Transverse colon (tissue), 4 donors: ENCODE measurements around the gene OR1I1. TPM values are rescaled to one million over a fixed set of nuclear protein-coding genes. Genes with fewer than 3 reads are reported as not detected.

Source experiments
- DNase-seq: peaks from one replicate; pipeline ENCODE4 v3.0.0-alpha.2; 2019
- H3K27ac ChIP-seq, 4 donors: fragments of 200-600 bp; sonication (generic); 2 replicates each; pipeline ENCODE4 v1.5.1; 2016 to 2018; ENCODE audit warnings: inconsistent platforms in 4 of 4
- H3K27me3 ChIP-seq: fragments of 200-600 bp; sonication (generic); 2 replicates; pipeline ENCODE4 v1.5.1; 2017; ENCODE audit warnings: inconsistent platforms
- H3K36me3 ChIP-seq, 4 donors: fragments of 200-600 bp; sonication (generic); 2 replicates each; pipeline ENCODE4 v1.5.1; 2017 to 2019; ENCODE audit warnings: inconsistent platforms in 4 of 4
- H3K4me1 ChIP-seq, 4 donors: fragments of 200-600 bp; sonication (generic); 2 replicates each; pipeline ENCODE4 v1.5.1; 2017 to 2020; ENCODE audit warnings: inconsistent platforms in 4 of 4
- H3K4me3 ChIP-seq, 4 donors: fragments of 200-600 bp; sonication (generic); 1 replicate in 1 of 4; 2 replicates in 3 of 4; pipeline versions ENCODE4 v1.5.1 to v1.6.1; 2017 to 2019; ENCODE audit warnings: inconsistent platforms in 4 of 4
- H3K9me3 ChIP-seq, 2 donors: fragments of 200-600 bp; sonication (generic); 2 replicates each; pipeline ENCODE4 v1.5.1; 2017 to 2019; ENCODE audit warnings: inconsistent platforms in 2 of 2
- EP300 ChIP-seq: sonication (generic); formaldehyde crosslinking; IDR thresholded peaks from one replicate; pipeline ENCODE4 v1.6.1; 2017; ENCODE audit warnings: antibody characterized with exemption, low read depth
- POLR2A ChIP-seq: fragments of 450-650 bp; IDR thresholded peaks from one replicate; pipeline ENCODE4 v1.6.1; 2016; ENCODE audit warnings: antibody characterized with exemption, mild to moderate bottlenecking, moderate library complexity
- POLR2AphosphoS5 ChIP-seq, 3 donors: sonication (generic); formaldehyde crosslinking; IDR thresholded peaks; one replicate each; pipeline ENCODE4 v1.6.1; 2016; ENCODE audit warnings: antibody characterized with exemption in 3 of 3
- WGBS, 2 donors: methylation state at CpG; one replicate each; pipeline ENCODE4 v1.1.5; 2018; ENCODE audit warnings: low coverage in 1 of 2; 5-methylcytosine and 5-hydroxymethylcytosine counted together
- in situ Hi-C, 4 donors: fragments of 200-750 bp; cut with MboI; loops; one replicate each; pipeline versions ENCODE4 v1.15.0 to v1.15.1; 2017; ENCODE audit warnings: low sequenced_read_pairs in 3 of 4, low pct_ligation_motif_present in 1 of 4, low pct_unique_long_range_greater_than_20kb in 1 of 4
- intact Hi-C: fragments of 100-400 bp; cut with DNase I; formaldehyde crosslinking; loops from one replicate; pipeline ENCODE4 v1.15.1; 2023; ENCODE audit warnings: low total_unique reads
- total RNA-seq, 4 donors: library from RNA; depleted of rRNA; stranded (reverse); fragments of >200 nt; gene quantifications; one replicate each; pipeline ENCODE4 v1.1.0, GENCODE V29; 2016
- TF ChIP-seq, protein P1 (sequence below), 5 experiments: fragments of 200-600 bp in 3 of 5; fragments of 450-650 bp in 2 of 5; sonication (generic) in 3 of 5; IDR thresholded peaks; 1 replicate in 2 of 5; 2 replicates in 3 of 5; pipeline ENCODE4 v1.5.1; 2016 to 2017; ENCODE audit warnings: antibody characterized with exemption in 5 of 5, inconsistent platforms in 3 of 5, mild to moderate bottlenecking in 2 of 5, moderate library complexity in 1 of 5

Gene OR1I1
- total RNA-seq, 4 donors from 2014 or later = not detected

DNA sequence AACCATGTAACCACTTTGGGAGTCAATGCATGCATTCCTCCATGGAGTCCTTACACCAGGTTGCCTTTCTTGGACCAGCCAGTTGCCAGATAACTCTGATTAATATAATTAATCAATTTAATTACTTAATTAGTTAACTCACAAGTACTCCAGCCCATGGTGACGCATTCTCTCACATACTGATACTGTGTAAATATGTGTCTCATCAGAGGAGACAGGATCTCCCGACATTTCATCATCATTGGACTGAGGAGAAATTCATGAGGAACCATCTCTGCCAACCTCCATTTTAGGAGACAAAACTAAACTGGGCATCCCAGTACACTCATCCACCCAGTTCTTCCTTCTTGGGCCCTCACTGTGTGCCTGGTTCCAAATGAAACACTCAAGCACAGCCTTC lies 39.2 kb upstream of the OR1I1 start:
- no peak for DNase-seq
- WGBS, 2 donors = 85% methylated on average over 2 of the region's 2 CpGs; no CpG with 5 or more reads in 1 of the 2 donors

DNA sequence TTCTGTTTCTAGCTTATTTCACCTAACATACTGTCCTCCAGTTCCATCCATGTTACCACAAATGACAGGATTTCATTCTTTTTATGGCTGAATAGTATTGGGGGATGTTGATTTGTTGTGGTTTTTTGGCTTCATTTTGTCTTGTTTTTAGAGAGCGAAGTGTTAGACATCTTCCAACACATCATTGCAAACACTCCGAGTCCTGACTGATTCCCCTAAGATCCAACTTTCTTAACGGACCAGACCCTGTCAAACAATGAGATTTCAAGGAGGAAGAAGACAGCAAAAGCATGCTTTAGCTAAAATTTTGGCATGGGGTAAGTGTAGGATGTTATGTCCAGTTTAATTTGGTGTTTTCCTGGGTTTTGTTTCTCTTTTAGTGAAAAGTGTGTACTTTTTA lies 36.5 kb upstream of the OR1I1 start:
- no peaks in the 10 kb centered on the region for H3K4me1 ChIP-seq
- TF ChIP-seq, protein P1, sequence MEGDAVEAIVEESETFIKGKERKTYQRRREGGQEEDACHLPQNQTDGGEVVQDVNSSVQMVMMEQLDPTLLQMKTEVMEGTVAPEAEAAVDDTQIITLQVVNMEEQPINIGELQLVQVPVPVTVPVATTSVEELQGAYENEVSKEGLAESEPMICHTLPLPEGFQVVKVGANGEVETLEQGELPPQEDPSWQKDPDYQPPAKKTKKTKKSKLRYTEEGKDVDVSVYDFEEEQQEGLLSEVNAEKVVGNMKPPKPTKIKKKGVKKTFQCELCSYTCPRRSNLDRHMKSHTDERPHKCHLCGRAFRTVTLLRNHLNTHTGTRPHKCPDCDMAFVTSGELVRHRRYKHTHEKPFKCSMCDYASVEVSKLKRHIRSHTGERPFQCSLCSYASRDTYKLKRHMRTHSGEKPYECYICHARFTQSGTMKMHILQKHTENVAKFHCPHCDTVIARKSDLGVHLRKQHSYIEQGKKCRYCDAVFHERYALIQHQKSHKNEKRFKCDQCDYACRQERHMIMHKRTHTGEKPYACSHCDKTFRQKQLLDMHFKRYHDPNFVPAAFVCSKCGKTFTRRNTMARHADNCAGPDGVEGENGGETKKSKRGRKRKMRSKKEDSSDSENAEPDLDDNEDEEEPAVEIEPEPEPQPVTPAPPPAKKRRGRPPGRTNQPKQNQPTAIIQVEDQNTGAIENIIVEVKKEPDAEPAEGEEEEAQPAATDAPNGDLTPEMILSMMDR (IDR thresholded peaks at IDR 0.05) = no peak
- TF ChIP-seq POLR2AphosphoS5 (IDR thresholded peaks at IDR 0.05) = no peak
- no peak for TF ChIP-seq POLR2A
- TF ChIP-seq EP300 = no peak
- DNase-seq = no peak
- intact Hi-C loops (no loop called here), in situ Hi-C loops (no loop called here)
- H3K4me3 ChIP-seq = no peak overlapping the region
- no peak overlapping the region for H3K27ac ChIP-seq
- H3K9me3 ChIP-seq = no peaks in the 10 kb centered on the region
- peaks cover 2% of the 10 kb centered on the region for H3K27me3 ChIP-seq
- 70 to 76% methylated on average over 2 of the region's 3 CpGs for WGBS, 2 donors
- H3K36me3 ChIP-seq = no peaks in the 10 kb centered on the region

More for the DNA sequence above, 39.2 kb upstream of the OR1I1 start:
- in situ Hi-C loops (no loop called here), intact Hi-C loops (no loop called here)
- no peak overlapping the region for H3K27ac ChIP-seq
- no peaks in the 10 kb centered on the region for H3K36me3 ChIP-seq
- H3K4me1 ChIP-seq = no peaks in the 10 kb centered on the region
- H3K9me3 ChIP-seq = no peaks in the 10 kb centered on the region
- H3K4me3 ChIP-seq = no peak overlapping the region
- peaks cover 4% of the 10 kb centered on the region for H3K27me3 ChIP-seq
- no peak for TF ChIP-seq EP300
- no peak for TF ChIP-seq POLR2AphosphoS5 (IDR thresholded peaks at IDR 0.05)

DNA sequence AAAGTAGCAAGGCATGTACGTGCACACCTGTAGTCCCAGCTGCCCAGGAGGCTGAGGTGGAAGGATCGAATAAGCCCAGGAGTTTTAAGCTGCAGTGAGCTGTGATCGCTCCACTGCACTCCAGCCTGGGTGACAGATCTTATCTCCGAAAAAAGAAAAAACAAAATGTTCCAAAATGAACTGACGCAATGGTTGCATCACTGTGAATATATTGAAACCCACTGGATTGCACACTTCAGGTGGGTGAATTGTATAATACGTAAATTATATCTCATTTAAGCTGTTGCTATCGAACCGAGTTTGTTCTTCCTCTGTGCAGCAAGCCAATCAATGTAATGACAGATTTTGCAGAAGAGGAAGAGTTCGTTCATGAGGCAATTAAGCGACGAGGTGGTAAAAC lies 34.3 kb upstream of the OR1I1 start:
- intact Hi-C loops (no loop called here), in situ Hi-C loops (no loop called here)
- Histone ChIP-seq H3K9me3 (no peaks in the 10 kb centered on the region), H3K27ac (no peak overlapping the region), H3K27me3 (peaks cover 2% of the 10 kb centered on the region), H3K4me3 (no peak overlapping the region), H3K36me3 (no peaks in the 10 kb centered on the region), H3K4me1 (no peaks in the 10 kb centered on the region)
- no peak for TF ChIP-seq EP300
- TF ChIP-seq POLR2A = no peak
- TF ChIP-seq, protein P1 (IDR thresholded peaks at IDR 0.05) = no peak
- TF ChIP-seq POLR2AphosphoS5 (IDR thresholded peaks at IDR 0.05) = no peak
- WGBS, 2 donors = 83 to 85% methylated on average over 9 to 11 of the region's 11 CpGs
- no peak for DNase-seq

DNA sequence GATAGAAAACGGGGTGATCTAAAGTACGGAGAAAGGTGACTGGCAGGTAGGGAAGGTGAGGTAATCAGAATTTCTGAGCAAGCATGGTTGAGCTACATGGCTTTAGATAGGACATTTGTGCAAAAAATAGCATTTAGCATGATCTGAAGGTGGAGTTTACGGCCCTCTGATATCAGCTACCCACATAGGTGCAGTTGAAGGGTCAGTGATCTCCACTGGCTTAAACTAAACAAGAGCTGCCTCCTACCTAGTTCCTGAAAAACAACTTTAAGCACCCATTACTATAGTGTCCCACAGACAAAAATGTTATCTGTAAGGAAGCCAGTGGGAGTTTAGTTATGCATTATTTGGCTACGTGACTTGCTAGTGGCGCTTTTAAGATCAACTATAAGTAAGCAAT lies 33.9 kb upstream of the OR1I1 start:
- peaks cover 2% of the 10 kb centered on the region for H3K27me3 ChIP-seq
- intact Hi-C loops (no loop called here), in situ Hi-C loops (no loop called here)
- H3K4me1 ChIP-seq = no peaks in the 10 kb centered on the region
- no peaks in the 10 kb centered on the region for H3K36me3 ChIP-seq
- 53 to 74% methylated on average over 3 to 5 of the region's 5 CpGs for WGBS, 2 donors
- H3K9me3 ChIP-seq = no peaks in the 10 kb centered on the region
- H3K27ac ChIP-seq = no peak overlapping the region
- TF ChIP-seq POLR2A (no peak), EP300 (no peak), POLR2AphosphoS5 (IDR thresholded peaks at IDR 0.05) (no peak)
- TF ChIP-seq, protein P1 (IDR thresholded peaks at IDR 0.05) = no peak
- DNase-seq = no peak
- H3K4me3 ChIP-seq = no peak overlapping the region

DNA sequence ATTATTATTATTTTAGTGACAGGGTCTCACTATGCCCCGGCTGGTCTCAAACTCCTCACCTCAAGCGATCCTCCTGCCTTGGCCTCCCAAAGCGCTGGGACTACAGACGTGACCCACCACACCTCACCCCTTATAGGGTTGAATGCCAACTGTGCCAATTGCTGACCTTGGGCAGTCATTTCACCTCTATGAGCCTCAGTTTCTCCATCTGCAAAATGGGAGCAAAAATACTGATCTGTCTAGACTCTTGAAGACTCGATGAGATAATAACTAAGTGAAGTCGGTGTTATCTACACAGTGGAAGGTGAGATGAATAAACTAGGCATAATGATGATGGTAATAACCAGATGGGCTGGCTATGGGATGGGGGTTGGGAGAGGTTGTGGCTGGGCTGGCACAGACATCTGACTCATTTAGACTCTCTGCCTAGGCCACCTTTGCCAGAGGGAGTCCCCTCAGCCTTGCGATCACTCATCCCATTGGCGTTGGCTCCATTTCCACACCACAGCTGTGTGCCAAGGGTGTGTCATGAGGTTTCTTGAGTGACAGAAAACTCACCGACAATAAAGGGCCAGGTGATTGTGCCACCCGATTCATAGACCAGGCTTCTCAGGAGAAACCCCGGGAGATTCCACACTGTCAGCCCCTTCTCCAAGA lies 33.0 kb upstream of the OR1I1 start, which contains the start of gene CASP14:
Gene CASP14, plus strand, starts transcription at position 596 of the 657 bp plus-strand sequence. CDS start 2,772 bp downstream, outside the sequence.
- intact Hi-C loops (no loop called here), in situ Hi-C loops (no loop called here)
- Histone ChIP-seq H3K36me3 (no peaks in the 10 kb centered on the region), H3K4me3 (no peak within 1 kb of the TSS), H3K27ac (no peak within 1 kb of the TSS), H3K4me1 (no peaks in the 10 kb centered on the region), H3K27me3 (peaks cover 2% of the 10 kb centered on the region), H3K9me3 (no peaks in the 10 kb centered on the region)
- DNase-seq = no peak
- TF ChIP-seq EP300 = no peak
- no peak for TF ChIP-seq POLR2A
- TF ChIP-seq POLR2AphosphoS5 (IDR thresholded peaks at IDR 0.05) = no peak
- TF ChIP-seq, protein P1 (IDR thresholded peaks at IDR 0.05) = no peak
- 84 to 89% methylated on average over 3 to 11 of the region's 11 CpGs for WGBS, 2 donors
